Measurements from ENCODE around the gene SFMBT2.

- TF ChIP-seq MXD4 (CRISPR knock-in tag; IDR thresholded peaks at IDR 0.05; ENCODE audit: borderline replicate concordance) (no peak), SMAD4 (CRISPR knock-in tag; IDR thresholded peaks at IDR 0.05) (no peak), ATF2 (CRISPR knock-in tag; IDR thresholded peaks at IDR 0.05; ENCODE audit: borderline replicate concordance, low read depth) (no peak), CTCF (IDR thresholded peaks at IDR 0.05) (no peak)
These were observed 94.9 kb downstream of the SFMBT2 start for GRCh38 chr10:7315906-7316305.
